Astrocyte (in vitro differentiated cells and primary cell): Measurements from ENCODE around the gene RALGPS1. TPM values are rescaled to one million over a fixed set of nuclear protein-coding genes. Genes with fewer than 3 reads are reported as not detected.

Experiments
- DNase-seq: peaks from one replicate; pipeline ENCODE4 v3.0.0-alpha.2; 2010; ENCODE audit warnings: low read depth
- FAIRE-seq: peaks from 2 replicates; lab custom pipeline; 2011; peaks lifted over from hg19 to GRCh38; lab: Jason Lieb, UNC
- H2AFZ ChIP-seq: 2 replicates; pipeline ENCODE4 v1.6.0; 2012; ENCODE audit warnings: low read depth, low read length, inconsistent platforms
- H3K27ac ChIP-seq: 2 replicates; pipeline ENCODE4 v1.5.1; 2011; ENCODE audit warnings: low read depth, low read length, inconsistent platforms
- H3K27me3 ChIP-seq: 2 replicates; pipeline ENCODE4 v1.6.0; 2011; ENCODE audit warnings: low read length, inconsistent platforms; ENCODE audit not compliant: insufficient read depth
- H3K36me3 ChIP-seq: 2 replicates; pipeline ENCODE4 v1.5.1; 2011; ENCODE audit warnings: low read length, inconsistent platforms; ENCODE audit not compliant: insufficient read depth
- H3K4me1 ChIP-seq: 2 replicates; pipeline ENCODE4 v1.5.1; 2011; ENCODE audit warnings: low read length, inconsistent platforms; ENCODE audit not compliant: insufficient read depth
- H3K4me2 ChIP-seq: 2 replicates; pipeline ENCODE4 v1.6.0; 2012; ENCODE audit warnings: low read length, inconsistent platforms
- H3K4me3 ChIP-seq: 2 replicates; pipeline ENCODE4 v1.5.1; 2011; ENCODE audit warnings: low read depth, mild to moderate bottlenecking, low read length, inconsistent platforms; ENCODE audit not compliant: insufficient read depth
- H3K79me2 ChIP-seq: 2 replicates; pipeline ENCODE4 v1.6.0; 2012; ENCODE audit warnings: mild to moderate bottlenecking, low read length, inconsistent platforms; ENCODE audit not compliant: insufficient read depth
- H3K9ac ChIP-seq: 2 replicates; pipeline ENCODE4 v1.6.0; 2012; ENCODE audit warnings: mild to moderate bottlenecking, low read length, inconsistent platforms
- H3K9me3 ChIP-seq: 2 replicates; pipeline ENCODE4 v1.5.1; 2012; ENCODE audit warnings: low read depth, mild to moderate bottlenecking, low read length, inconsistent platforms; ENCODE audit not compliant: insufficient read depth
- H4K20me1 ChIP-seq: 2 replicates; pipeline ENCODE4 v1.6.0; 2012; ENCODE audit warnings: low read length, inconsistent platforms; ENCODE audit not compliant: insufficient read depth
- H3K27ac Mint-ChIP-seq: one replicate; pipeline ENCODE4 v1.8.0; 2021; ENCODE audit warnings: mild to moderate bottlenecking, mixed read lengths; ENCODE audit not compliant: unreplicated experiment
- H3K27me3 Mint-ChIP-seq: one replicate; pipeline ENCODE4 v1.8.0; 2021; ENCODE audit warnings: low read depth, mixed read lengths; ENCODE audit not compliant: unreplicated experiment
- H3K36me3 Mint-ChIP-seq: one replicate; pipeline ENCODE4 v1.8.0; 2021; ENCODE audit warnings: low read depth, mixed read lengths; ENCODE audit not compliant: unreplicated experiment
- H3K4me1 Mint-ChIP-seq: one replicate; pipeline ENCODE4 v1.8.0; 2021; ENCODE audit warnings: low read depth, mixed read lengths; ENCODE audit not compliant: unreplicated experiment
- H3K4me3 Mint-ChIP-seq: one replicate; pipeline ENCODE4 v1.8.0; 2021; ENCODE audit warnings: mild to moderate bottlenecking, moderate library complexity, mixed read lengths; ENCODE audit not compliant: unreplicated experiment
- H3K9me3 Mint-ChIP-seq: one replicate; pipeline ENCODE4 v1.8.0; 2021; ENCODE audit warnings: mild to moderate bottlenecking, mixed read lengths; ENCODE audit not compliant: unreplicated experiment
- CTCF ChIP-seq: IDR thresholded peaks from 2 replicates; pipeline ENCODE4 v1.5.1; 2011; ENCODE audit warnings: low read depth, mild to moderate bottlenecking, inconsistent platforms, low read length, moderate library complexity; ENCODE audit not compliant: insufficient read depth
- EZH2 ChIP-seq: IDR thresholded peaks from 2 replicates; pipeline ENCODE4 v1.6.1; 2012; ENCODE audit warnings: mild to moderate bottlenecking, low read length, inconsistent platforms; ENCODE audit not compliant: insufficient read depth
- total RNA-seq: library from RNA; stranded (reverse); gene quantifications from 2 replicates; pipeline ENCODE4 v1.2.1, GENCODE V29; 2021

Gene RALGPS1
- total RNA-seq, 1 donor from 2014 or later, result 2.8 TPM

- no peak for DNase-seq
- Histone ChIP-seq H3K27me3 (peaks cover 10% of the 10 kb centered on the region), H3K36me3 (no peaks in the 10 kb centered on the region), H3K4me2 (no peak overlapping the region), H3K4me1 (no peaks in the 10 kb centered on the region), H2AFZ (no peak overlapping the region), H3K9me3 (no peaks in the 10 kb centered on the region), H3K27ac (no peak overlapping the region), H3K4me3 (no peak overlapping the region), H3K9ac (no peak overlapping the region), H4K20me1 (no peaks in the 10 kb centered on the region), H3K79me2 (no peaks in the 10 kb centered on the region)
- H3K9me3 Mint-ChIP-seq, result peaks cover 2% of the 10 kb centered on the region
- no peak for FAIRE-seq
- no peak overlapping the region for H3K27ac Mint-ChIP-seq
- peaks cover 9% of the 10 kb centered on the region for H3K4me1 Mint-ChIP-seq
- H3K36me3 Mint-ChIP-seq, result peaks cover 4% of the 10 kb centered on the region
- peaks cover 25% of the 10 kb centered on the region for H3K27me3 Mint-ChIP-seq
- no peak overlapping the region for H3K4me3 Mint-ChIP-seq
- TF ChIP-seq CTCF (no peak), EZH2 (no peak)
These were observed 293.3 kb downstream of the RALGPS1 start for GRCh38 chr9:127207734-127208410.

- Mint-ChIP-seq H3K36me3 (peaks cover 4% of the 10 kb centered on the region), H3K27ac (no peak overlapping the region), H3K9me3 (peaks cover 2% of the 10 kb centered on the region), H3K27me3 (peaks cover 21% of the 10 kb centered on the region), H3K4me3 (no peak overlapping the region), H3K4me1 (peaks cover 9% of the 10 kb centered on the region)
- H3K4me3 ChIP-seq, result no peak overlapping the region
- TF ChIP-seq CTCF, result no peak
- TF ChIP-seq EZH2, result no peak
- no peak overlapping the region for H3K4me2 ChIP-seq
- no peak overlapping the region for H3K27ac ChIP-seq
- FAIRE-seq (no peak), DNase-seq (no peak)
- H3K9me3 ChIP-seq, result no peaks in the 10 kb centered on the region
- no peak overlapping the region for H2AFZ ChIP-seq
- H4K20me1 ChIP-seq, result no peaks in the 10 kb centered on the region
- H3K79me2 ChIP-seq, result no peaks in the 10 kb centered on the region
- no peak overlapping the region for H3K9ac ChIP-seq
- no peaks in the 10 kb centered on the region for H3K36me3 ChIP-seq
- no peaks in the 10 kb centered on the region for H3K4me1 ChIP-seq
- peaks cover 14% of the 10 kb centered on the region for H3K27me3 ChIP-seq
These were observed 293.8 kb downstream of the RALGPS1 start for GRCh38 chr9:127208416-127208815.

GRCh38 chr9:127209220-127209619 lies 294.6 kb downstream of the RALGPS1 start:
- no peaks in the 10 kb centered on the region for H3K4me1 ChIP-seq
- no peak overlapping the region for H3K4me3 Mint-ChIP-seq
- H3K27me3 Mint-ChIP-seq, result peaks cover 22% of the 10 kb centered on the region
- no peaks in the 10 kb centered on the region for H3K9me3 ChIP-seq
- no peaks in the 10 kb centered on the region for H4K20me1 ChIP-seq
- peaks cover 2% of the 10 kb centered on the region for H3K9me3 Mint-ChIP-seq
- no peak overlapping the region for H3K4me2 ChIP-seq
- no peaks in the 10 kb centered on the region for H3K79me2 ChIP-seq
- H3K4me3 ChIP-seq, result no peak overlapping the region
- no peak overlapping the region for H3K27ac Mint-ChIP-seq
- TF ChIP-seq EZH2, result no peak
- TF ChIP-seq CTCF, result no peak
- H3K27me3 ChIP-seq, result peaks cover 17% of the 10 kb centered on the region
- H2AFZ ChIP-seq, result no peak overlapping the region
- H3K36me3 Mint-ChIP-seq, result peaks cover 4% of the 10 kb centered on the region
- no peaks in the 10 kb centered on the region for H3K36me3 ChIP-seq
- H3K27ac ChIP-seq, result no peak overlapping the region
- DNase-seq (no peak), FAIRE-seq (no peak)
- H3K9ac ChIP-seq, result no peak overlapping the region
- H3K4me1 Mint-ChIP-seq, result peaks cover 9% of the 10 kb centered on the region
